ENCODE results near the gene C2orf92.

C2orf92 gene

DNA sequence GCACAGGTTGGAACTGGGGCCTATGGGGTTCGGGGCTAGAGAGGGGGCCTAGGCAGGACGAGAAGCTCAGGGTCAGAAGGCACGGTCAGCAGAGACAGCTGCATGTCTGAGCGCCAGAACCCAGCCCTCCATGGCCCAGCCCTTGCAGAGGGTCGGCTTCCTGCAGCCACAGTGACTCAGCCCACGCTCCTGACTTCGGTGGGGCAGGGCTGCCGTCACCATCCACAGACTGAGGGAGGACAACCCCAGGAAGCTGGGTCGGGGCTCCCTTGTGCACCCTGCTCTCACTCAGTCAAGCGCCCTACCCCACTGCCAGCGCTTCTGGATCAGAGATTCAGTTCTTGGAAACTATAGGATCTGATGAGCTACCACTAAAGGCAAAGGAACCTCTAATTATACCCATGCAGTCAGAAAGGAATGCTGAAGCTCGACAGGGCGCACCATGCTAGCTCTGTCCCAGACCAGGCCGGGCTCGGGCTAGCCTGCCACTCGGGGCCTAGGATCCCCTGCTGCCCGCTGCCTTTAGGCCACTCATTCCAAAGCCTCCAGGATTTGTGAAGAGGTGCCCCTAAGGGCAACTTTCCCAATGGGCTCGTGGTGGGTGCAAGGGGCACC, 8.6 kb upstream of the C2orf92 start:
- Histone ChIP-seq H3K4me2 (ENCODE audit: low read depth, low read length) (no peak overlapping the region), H3K4me3 (ENCODE audit: low read length) (no peak overlapping the region), H3K4me1 (ENCODE audit: low read length) (peaks cover 9% of the 10 kb centered on the region; the same call in 1 of the 2 replicates), H3K36me3 (replicated peaks; ENCODE audit: insufficient read depth, low read length) (0 out of 2 replicates have a peak, but pooled peaks cover 5% of the 10 kb centered on the region), H3K27me3 (replicated peaks; ENCODE audit: insufficient read depth, low read length) (no peaks in the 10 kb centered on the region), H3K9me3 (replicated peaks; ENCODE audit: insufficient read depth, low read length) (no peaks in the 10 kb centered on the region), H4K20me1 (ENCODE audit: insufficient read depth, low read length) (no peaks in the 10 kb centered on the region), H3K79me2 (ENCODE audit: low read length) (peaks cover 38% of the 10 kb centered on the region), H3K9me2 (replicated peaks; ENCODE audit: insufficient read depth, low read length) (no peaks in the 10 kb centered on the region), H2AFZ (ENCODE audit: low read length) (no peak overlapping the region), H3K9ac (ENCODE audit: low read length) (no peak overlapping the region), H3K27ac (ENCODE audit: low read length) (no peak overlapping the region), H3F3A (ENCODE audit: insufficient read depth, low read length) (peaks cover 10% of the 10 kb centered on the region; the same call in 1 of the 2 replicates)
- no peak for DNase-seq
- TF ChIP-seq EZH2phosphoT487 (IDR thresholded peaks at IDR 0.05; ENCODE audit: low read length): no peak
- no peak for TF ChIP-seq EZH2 (optimal IDR thresholded peaks at IDR 0.05; ENCODE audit: low read depth, low read length)
- TF ChIP-seq, protein P1, sequence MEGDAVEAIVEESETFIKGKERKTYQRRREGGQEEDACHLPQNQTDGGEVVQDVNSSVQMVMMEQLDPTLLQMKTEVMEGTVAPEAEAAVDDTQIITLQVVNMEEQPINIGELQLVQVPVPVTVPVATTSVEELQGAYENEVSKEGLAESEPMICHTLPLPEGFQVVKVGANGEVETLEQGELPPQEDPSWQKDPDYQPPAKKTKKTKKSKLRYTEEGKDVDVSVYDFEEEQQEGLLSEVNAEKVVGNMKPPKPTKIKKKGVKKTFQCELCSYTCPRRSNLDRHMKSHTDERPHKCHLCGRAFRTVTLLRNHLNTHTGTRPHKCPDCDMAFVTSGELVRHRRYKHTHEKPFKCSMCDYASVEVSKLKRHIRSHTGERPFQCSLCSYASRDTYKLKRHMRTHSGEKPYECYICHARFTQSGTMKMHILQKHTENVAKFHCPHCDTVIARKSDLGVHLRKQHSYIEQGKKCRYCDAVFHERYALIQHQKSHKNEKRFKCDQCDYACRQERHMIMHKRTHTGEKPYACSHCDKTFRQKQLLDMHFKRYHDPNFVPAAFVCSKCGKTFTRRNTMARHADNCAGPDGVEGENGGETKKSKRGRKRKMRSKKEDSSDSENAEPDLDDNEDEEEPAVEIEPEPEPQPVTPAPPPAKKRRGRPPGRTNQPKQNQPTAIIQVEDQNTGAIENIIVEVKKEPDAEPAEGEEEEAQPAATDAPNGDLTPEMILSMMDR (IDR thresholded peaks at IDR 0.05; ENCODE audit: low read length): no peak

DNA sequence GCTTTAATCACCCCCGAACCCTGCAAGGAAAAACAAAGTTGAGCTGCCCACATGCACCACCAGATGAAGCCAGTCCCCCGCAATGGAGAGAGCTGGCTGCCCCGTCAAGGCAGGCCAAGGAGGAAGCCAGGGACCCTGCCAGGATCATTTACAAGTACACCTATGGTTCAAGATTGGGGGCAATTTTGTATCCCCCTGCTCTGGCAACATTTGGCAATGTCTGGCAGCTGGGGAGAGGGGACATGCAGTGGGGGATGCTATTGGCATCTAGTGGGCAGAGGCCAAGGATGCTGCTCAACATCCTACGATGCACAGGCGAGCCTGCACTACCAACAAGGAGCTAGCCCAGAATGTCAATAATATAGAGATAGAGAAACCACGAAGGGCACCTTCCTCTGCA, 7.6 kb upstream of the C2orf92 start:
- DNase-seq: no peak
- Histone ChIP-seq H3K27me3 (replicated peaks; ENCODE audit: insufficient read depth, low read length) (no peaks in the 10 kb centered on the region), H3K79me2 (ENCODE audit: low read length) (peaks cover 38% of the 10 kb centered on the region), H3K9me2 (replicated peaks; ENCODE audit: insufficient read depth, low read length) (no peaks in the 10 kb centered on the region), H3K4me1 (ENCODE audit: low read length) (peaks cover 9% of the 10 kb centered on the region; the same call in 1 of the 2 replicates), H4K20me1 (ENCODE audit: insufficient read depth, low read length) (no peaks in the 10 kb centered on the region), H3K27ac (ENCODE audit: low read length) (no peak overlapping the region), H3K36me3 (replicated peaks; ENCODE audit: insufficient read depth, low read length) (0 out of 2 replicates have a peak, but pooled peaks cover 5% of the 10 kb centered on the region), H3K4me2 (ENCODE audit: low read depth, low read length) (peak overlapping the region; percentile 78; the same call in 1 of the 2 replicates), H3K9ac (ENCODE audit: low read length) (no peak overlapping the region), H3K4me3 (ENCODE audit: low read length) (0 out of 2 replicates have a peak overlapping the region, but pooled peaks have one; percentile 86), H3F3A (ENCODE audit: insufficient read depth, low read length) (peaks cover 10% of the 10 kb centered on the region; the same call in 1 of the 2 replicates), H2AFZ (ENCODE audit: low read length) (no peak overlapping the region), H3K9me3 (replicated peaks; ENCODE audit: insufficient read depth, low read length) (no peaks in the 10 kb centered on the region)
- TF ChIP-seq, protein P1 (IDR thresholded peaks at IDR 0.05; ENCODE audit: low read length): no peak
- no peak for TF ChIP-seq EZH2phosphoT487 (IDR thresholded peaks at IDR 0.05; ENCODE audit: low read length)
- TF ChIP-seq EZH2 (optimal IDR thresholded peaks at IDR 0.05; ENCODE audit: low read depth, low read length): no peak

DNA sequence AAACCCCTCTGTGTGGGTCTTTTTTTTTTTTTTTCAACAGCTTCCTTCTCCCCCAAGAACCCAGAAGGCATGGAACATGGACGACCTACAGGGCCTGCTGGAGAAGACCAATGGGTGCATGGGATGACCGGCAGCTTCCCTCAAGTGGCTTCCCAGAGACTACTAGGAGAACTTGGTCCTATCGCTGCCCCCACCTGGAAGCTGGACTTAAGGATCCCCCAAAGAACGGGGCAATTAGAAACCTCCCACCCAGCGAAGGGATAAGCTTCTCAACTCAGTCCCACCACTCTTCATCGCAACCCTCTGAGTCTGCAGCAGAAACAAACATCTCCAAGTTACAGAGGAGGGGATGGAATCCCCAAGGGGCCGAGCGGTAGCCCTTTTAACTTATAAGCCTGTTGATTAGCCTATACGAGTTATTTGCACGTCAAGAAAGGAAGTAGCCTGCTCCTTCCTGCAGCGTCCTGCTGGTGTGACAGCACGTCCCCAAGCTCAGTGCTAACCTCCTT, 7.1 kb upstream of the C2orf92 start:
- DNase-seq: peak; percentile 16
- Histone ChIP-seq H2AFZ (ENCODE audit: low read length) (0 out of 2 replicates have a peak overlapping the region, but pooled peaks have one; percentile 29), H3K27me3 (replicated peaks; ENCODE audit: insufficient read depth, low read length) (no peaks in the 10 kb centered on the region), H3K9me3 (replicated peaks; ENCODE audit: insufficient read depth, low read length) (no peaks in the 10 kb centered on the region), H3K36me3 (replicated peaks; ENCODE audit: insufficient read depth, low read length) (0 out of 2 replicates have a peak, but pooled peaks cover 5% of the 10 kb centered on the region), H3F3A (ENCODE audit: insufficient read depth, low read length) (peaks cover 10% of the 10 kb centered on the region; the same call in 1 of the 2 replicates), H3K4me2 (ENCODE audit: low read depth, low read length) (peak overlapping the region; percentile 78), H3K79me2 (ENCODE audit: low read length) (peaks cover 38% of the 10 kb centered on the region), H4K20me1 (ENCODE audit: insufficient read depth, low read length) (no peaks in the 10 kb centered on the region), H3K27ac (ENCODE audit: low read length) (peak overlapping the region; percentile 51; the same call in 1 of the 2 replicates), H3K9me2 (replicated peaks; ENCODE audit: insufficient read depth, low read length) (no peaks in the 10 kb centered on the region), H3K9ac (ENCODE audit: low read length) (peak overlapping the region; percentile 83; the same call in 1 of the 2 replicates), H3K4me3 (ENCODE audit: low read length) (peak overlapping the region; percentile 86), H3K4me1 (ENCODE audit: low read length) (peaks cover 9% of the 10 kb centered on the region; the same call in 1 of the 2 replicates)
- TF ChIP-seq, protein P1 (IDR thresholded peaks at IDR 0.05; ENCODE audit: low read length): no peak
- TF ChIP-seq EZH2 (optimal IDR thresholded peaks at IDR 0.05; ENCODE audit: low read depth, low read length) (no peak), EZH2phosphoT487 (IDR thresholded peaks at IDR 0.05; ENCODE audit: low read length) (no peak)
